RKO (cell line): ENCODE data around the gene ACTN3.
"Not testable (repeated sequence)": the region's sequence is repeated elsewhere in the genome, so short reads cannot be mapped to it uniquely, and the experiment has no call there.

ENCODE experiments used
- DNase-seq: peaks from one replicate; pipeline ENCODE4 v3.0.0-alpha.2; 2016; ENCODE audit warnings: low spot score

ACTN3 gene

GRCh38 chr11:66566221-66566620 lies 19.5 kb downstream of the ACTN3 start:
- no peak for DNase-seq

- no peak for DNase-seq
Observed at GRCh38 chr11:66567787-66568123, 21.1 kb downstream of the ACTN3 start.

- no peak for DNase-seq
Observed at GRCh38 chr11:66568124-66568916, 21.6 kb downstream of the ACTN3 start, which contains the start of gene CTSF. Gene CTSF (minus strand): TSS chr11:66568606. CDS start chr11:66568486, 120 bp downstream.

- DNase-seq = no peak
Observed at GRCh38 chr11:66569076-66569475, 22.4 kb downstream of the ACTN3 start.

DNA sequence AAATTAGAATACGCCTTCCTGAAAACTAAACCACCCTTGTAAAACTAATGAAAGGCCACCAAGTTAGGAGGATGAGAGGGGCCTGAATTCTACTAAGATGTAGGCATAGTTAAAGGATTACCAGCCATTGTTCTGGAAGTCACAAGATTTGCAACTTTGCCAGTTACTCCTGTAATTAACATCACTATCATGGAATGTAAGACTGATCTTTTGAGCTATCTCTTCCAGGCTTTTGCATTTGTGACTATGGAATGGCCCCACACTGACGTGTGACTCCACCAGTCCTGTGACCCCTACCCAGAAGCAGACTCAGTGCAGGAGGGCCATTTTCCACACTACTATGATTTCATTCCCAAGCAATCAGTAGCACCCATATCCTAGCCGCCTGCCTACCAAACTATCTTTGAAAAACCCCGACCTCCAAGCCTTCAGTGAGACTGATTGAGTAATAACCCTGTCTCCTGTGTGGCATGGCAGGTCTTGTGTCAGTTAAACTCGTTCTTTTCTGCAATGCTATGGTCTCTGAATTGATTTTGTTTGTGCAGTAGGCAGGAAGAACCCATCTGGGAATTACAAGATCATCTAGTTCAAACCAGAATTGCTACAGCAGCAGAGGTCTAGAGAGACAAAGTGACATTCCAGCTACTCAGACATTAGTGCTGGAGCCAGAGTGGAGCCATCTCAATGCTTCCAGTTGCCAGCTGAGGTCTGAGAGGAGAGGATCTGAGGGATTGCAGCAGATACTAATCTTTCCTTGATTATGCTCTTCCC lies 23.6 kb downstream of the ACTN3 start:
- DNase-seq = no peak

- no peak for DNase-seq
Observed at GRCh38 chr11:66570850-66571180, 24.1 kb downstream of the ACTN3 start.

- peak; percentile 74 for DNase-seq
Observed at GRCh38 chr11:66579017-66579606, 32.4 kb downstream of the ACTN3 start.

DNA sequence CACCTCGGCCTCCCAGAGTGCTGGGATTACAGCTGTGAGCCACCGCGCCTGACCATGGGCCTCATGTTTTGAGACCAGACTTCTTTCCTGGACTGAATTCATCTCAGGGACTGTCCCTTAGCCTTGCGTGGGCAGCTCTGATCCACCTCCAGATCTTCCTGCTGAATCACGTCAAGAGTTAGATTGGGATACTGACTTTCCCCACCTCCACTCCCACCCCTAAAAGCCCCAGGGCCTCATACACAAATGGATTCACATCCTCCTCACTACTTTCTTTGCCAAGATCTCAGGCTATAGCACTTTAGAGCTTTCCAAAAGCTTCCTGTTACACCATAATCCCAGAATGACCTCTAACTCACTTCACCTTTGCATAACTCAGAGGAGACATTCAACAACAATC lies 34.1 kb downstream of the ACTN3 start:
- no peak for DNase-seq

DNA sequence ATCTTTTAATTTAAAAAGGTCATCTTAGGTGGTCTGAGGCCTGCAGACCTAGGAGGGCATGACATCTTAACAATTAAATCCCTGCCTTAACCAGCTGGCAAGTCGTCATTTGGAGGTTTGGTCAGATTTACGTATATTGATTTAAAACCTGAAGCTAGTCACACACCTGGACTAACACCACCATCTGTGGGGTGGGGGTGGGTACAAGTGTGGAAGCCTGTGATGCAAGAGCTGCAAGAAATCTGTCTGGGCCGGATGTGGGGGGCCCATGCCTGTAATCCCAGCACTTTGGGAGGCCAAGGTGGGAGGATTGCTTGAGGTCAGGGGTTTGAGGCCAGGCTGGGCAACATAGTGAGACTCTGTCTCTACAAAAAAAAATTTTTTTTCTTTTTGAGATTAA lies 34.6 kb downstream of the ACTN3 start:
- no peak for DNase-seq

DNA sequence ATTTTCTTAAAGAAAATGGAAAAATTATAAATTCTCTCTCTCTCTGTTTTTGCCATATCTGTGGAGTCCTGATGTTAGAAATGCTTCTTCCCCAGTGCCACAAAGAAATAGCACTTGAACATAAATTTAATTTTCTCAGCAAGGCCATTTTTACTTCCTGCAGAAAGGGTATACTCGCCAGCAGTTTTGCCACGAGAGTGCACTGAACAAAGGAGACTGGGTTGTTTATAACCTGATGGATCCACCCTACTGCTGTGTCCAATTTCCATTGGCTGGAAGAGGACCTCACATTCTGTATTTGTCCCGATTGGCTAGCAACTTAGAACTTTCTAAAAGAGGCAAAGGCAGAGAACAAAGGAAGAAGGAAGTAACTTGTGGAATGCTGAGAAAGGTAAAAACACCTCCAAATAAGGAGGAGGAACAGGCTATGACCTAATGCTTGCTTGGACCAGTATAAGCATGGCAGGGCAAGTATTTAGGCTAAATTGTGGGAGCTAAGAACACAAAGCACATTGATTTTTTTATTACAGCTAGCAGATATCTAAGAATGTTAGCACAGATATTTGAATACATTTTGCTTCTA lies 36.0 kb downstream of the ACTN3 start:
- not testable (repeated sequence) for DNase-seq

DNA sequence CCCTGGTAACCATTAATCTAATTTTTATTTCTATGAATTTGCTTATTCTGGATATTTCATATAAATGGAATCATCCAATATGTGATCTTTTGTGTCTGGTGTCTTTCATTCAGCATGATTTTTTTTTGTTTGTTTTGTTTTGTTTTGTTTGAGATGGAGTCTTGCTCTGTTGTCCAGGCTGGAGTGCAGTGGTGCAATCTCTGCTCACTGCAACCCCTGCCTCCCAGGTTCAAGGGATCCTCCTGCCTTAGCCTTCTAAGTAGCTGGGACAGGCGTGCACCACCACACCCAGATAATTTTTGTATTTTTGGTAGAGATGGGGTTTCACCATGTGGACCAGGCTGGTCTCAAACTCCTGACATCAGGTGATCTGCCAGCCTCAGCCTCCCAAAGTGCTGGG lies 38.7 kb downstream of the ACTN3 start:
- DNase-seq = not testable (repeated sequence)

- DNase-seq = no peak
Observed at GRCh38 chr11:66586136-66586535, 39.4 kb downstream of the ACTN3 start.

DNA sequence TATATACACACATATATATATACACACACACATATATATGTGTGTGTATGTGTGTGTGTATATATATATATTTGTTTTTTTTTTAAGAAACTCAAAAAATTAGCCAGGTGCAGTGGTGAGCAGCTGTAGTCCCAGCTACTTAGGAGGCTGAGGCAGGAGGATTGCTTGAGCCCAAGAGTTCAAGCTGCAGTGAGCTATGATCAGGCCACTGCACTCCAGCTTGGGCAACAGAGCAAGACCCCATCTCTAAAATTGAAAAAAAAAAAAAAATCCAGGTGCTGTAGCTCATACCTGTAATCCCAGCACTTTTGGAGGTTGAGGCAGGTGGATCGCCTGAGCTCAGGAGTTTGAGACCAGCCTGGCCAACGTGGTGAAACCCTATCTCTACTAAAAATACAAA lies 42.6 kb downstream of the ACTN3 start:
- DNase-seq = not testable (repeated sequence)

DNA sequence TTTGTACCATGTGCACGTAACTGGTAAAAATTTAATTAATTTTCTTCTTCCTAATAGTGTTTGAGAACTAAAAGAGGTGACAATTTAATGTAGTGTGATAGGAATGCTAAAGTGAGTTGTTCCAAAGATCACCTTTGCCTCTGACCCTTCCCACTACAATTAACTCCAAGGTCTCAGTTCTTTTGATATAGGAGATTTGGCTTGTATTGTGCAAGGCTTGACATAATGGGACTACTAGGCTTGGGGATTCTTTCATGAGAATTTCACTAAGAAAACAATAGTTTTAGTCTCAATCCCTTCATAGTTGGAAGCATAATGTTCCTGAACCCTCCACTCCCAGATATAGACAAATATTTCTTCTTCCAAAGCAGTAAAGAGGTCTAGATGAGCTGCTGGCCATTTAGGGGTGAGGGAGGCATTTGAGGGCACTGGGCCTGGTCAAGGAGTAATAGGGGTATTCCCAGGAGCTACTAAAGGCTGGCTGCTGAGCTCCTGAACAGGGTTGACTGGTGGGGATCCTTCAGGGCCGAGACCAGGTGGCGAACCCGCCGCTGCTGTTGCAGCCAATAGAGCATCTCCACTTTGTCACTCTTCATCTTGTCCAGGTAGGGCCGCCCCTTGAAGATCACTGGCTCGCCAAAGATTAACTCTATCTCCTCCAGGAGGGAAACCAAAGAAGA lies 43.4 kb downstream of the ACTN3 start:
- no peak for DNase-seq

GRCh38 chr11:66591175-66591574 lies 44.5 kb downstream of the ACTN3 start:
- no peak for DNase-seq

- DNase-seq = peak; percentile 96
Observed at GRCh38 chr11:66592457-66593302, 46.0 kb downstream of the ACTN3 start, which contains the start of the genes CCDC87 and CCS. Gene CCDC87 (minus strand): TSS chr11:66593063. CDS start chr11:66593015, 48 bp downstream. Gene CCS (plus strand): TSS chr11:66593185. CDS start chr11:66593262, 77 bp downstream.

- DNase-seq = no peak
Observed at GRCh38 chr11:66593303-66593635, 46.6 kb downstream of the ACTN3 start.

- DNase-seq = no peak
Observed at GRCh38 chr11:66593650-66594049, 46.9 kb downstream of the ACTN3 start.

GRCh38 chr11:66595245-66595904 lies 48.7 kb downstream of the ACTN3 start:
- DNase-seq = no peak

DNA sequence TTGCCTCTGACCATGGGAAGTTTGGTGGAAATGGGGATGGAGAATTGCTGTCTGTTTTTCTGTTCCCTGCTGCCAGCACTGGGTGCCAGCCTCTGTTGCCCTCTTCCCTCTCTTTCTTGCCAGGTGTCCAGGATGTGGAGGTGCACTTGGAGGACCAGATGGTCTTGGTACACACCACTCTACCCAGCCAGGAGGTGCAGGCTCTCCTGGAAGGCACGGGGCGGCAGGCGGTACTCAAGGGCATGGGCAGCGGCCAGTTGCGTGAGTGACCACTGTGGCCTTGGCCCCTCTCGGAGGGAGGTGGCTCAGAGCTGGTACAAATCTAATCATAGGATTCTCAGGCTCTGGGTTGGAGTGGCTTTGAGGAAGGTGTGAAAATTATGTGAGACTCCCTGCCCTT lies 52.3 kb downstream of the ACTN3 start:
- DNase-seq = no peak

DNA sequence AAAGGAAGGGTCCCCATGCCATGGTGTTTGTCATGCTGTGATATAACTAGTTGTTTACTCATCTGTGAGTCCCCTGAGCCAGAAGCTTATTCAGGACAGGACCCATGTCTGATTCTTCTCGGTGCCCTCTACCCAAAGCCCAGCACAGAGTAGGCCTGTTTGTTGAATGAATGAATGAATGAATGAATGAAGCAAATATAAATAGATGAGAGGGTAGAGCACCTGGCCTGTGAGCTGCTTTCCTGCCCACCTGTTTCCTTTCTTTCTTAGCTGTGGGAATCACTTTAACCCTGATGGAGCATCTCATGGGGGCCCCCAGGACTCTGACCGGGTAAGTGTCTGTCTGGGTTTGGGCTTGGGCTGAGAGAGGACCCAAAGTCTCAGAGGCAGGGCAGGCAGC lies 53.5 kb downstream of the ACTN3 start:
- no peak for DNase-seq
